ENCODE data around the gene SDR42E1. TPM values are rescaled to one million over a fixed set of nuclear protein-coding genes. Genes with fewer than 3 reads are reported as not detected.
A peak's percentile ranks its signal among the peaks of the same experiment; 100 is the strongest.

The SDR42E1 gene
- total and polyA plus RNA-seq, 3 experiments from 2014 or later, result 1.9 to 12.4 (median 11.9) TPM

DNA sequence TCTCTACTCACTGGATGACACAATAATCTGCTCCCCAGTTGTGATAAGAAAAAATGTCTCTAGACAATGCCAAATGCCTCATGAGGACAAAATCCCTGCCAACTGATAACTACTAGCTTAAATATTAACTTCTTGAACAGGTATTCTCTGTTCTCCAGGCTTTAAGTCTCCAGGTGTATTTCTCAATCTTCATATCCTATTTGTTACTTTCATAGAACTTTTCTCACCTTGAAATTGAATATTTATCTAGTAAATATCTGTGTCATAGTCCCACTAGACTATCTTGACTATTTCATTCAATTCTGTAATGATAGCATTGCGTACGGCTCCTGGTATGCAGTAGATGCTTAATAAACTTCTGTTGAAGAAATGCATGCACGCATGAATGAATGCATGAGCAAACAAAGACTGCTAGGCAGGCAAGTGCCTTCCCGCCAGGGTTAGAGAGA is 39.7 kb upstream of the SDR42E1 start:
- Histone ChIP-seq H3K27me3 (ENCODE audit: insufficient read depth, low read length, poor library complexity, severe bottlenecking) (no peaks in the 10 kb centered on the region), H3K9me3 (ENCODE audit: low read length) (no peaks in the 10 kb centered on the region), H3K36me3 (ENCODE audit: insufficient read depth, low read length) (no peaks in the 10 kb centered on the region), H3K4me3 (ENCODE audit: low read length) (no peak overlapping the region), H3K27ac (ENCODE audit: low read depth, low read length) (no peak overlapping the region), H3K4me1 (ENCODE audit: insufficient read depth, low read length) (no peaks in the 10 kb centered on the region)
- Mint-ChIP-seq H3K9me3 (no peaks in the 10 kb centered on the region), H3K4me3 (no peak overlapping the region), H3K4me1 (no peaks in the 10 kb centered on the region), H3K36me3 (no peaks in the 10 kb centered on the region), H3K27me3 (peaks cover 11 to 25% of the 10 kb centered on the region in 2 donors), H3K27ac (no peak overlapping the region)
- DNase-seq, result no peak
- ChIA-PET POLR2A (no interaction called here), CTCF (no interaction called here)

DNA sequence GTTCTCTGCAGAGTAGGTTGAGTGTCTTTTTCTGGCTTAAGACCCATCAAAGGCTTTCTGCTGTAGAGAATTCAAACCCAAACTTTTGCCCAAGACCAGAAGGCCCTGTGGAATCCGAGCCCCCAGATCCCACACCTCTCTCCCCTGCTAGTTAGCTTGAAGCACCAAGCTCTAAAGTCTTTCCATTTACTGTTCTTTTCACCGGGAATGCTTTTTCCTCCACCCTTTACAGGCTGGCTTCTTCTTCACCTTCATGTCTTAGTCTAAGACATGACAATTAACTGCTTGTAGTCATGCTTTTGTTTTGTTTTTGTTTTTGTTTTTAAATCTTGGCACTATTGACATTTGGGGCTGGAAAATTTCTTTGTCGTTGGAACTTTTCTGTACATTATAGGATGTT is 39.2 kb upstream of the SDR42E1 start:
- ChIA-PET POLR2A (no interaction called here), CTCF (no interaction called here)
- no peaks in the 10 kb centered on the region for H3K9me3 ChIP-seq (ENCODE audit: low read length)
- no peaks in the 10 kb centered on the region for H3K4me1 ChIP-seq (ENCODE audit: insufficient read depth, low read length)
- H3K4me3 ChIP-seq (ENCODE audit: low read length), result no peak overlapping the region
- Mint-ChIP-seq H3K9me3 (no peaks in the 10 kb centered on the region), H3K27me3 (peaks cover 11 to 28% of the 10 kb centered on the region in 2 donors), H3K27ac (no peak overlapping the region), H3K36me3 (no peaks in the 10 kb centered on the region), H3K4me3 (no peak overlapping the region), H3K4me1 (no peaks in the 10 kb centered on the region)
- H3K27ac ChIP-seq (ENCODE audit: low read depth, low read length), result no peak overlapping the region
- no peaks in the 10 kb centered on the region for H3K36me3 ChIP-seq (ENCODE audit: insufficient read depth, low read length)
- DNase-seq, result no peak
- no peaks in the 10 kb centered on the region for H3K27me3 ChIP-seq (ENCODE audit: insufficient read depth, low read length, poor library complexity, severe bottlenecking)

DNA sequence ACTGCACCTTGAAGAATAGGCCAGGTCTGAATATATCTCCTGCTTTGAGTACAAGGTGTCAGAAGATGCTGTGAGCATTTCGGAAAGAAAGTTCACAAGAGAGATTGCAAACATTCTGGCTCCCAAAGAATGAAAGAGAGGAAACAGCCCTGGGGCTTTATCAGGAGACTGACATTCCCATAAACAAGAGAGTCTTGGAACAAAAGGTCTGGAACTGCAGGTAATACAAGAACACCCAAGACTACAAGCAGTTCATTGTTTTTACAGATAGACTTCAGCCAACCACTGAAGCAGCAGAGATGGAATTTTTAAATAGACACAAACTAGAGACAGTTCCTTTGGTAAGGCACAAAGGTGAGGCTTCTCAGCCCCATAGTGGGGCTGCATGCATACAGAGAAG is 38.2 kb upstream of the SDR42E1 start:
- Histone ChIP-seq H3K27me3 (ENCODE audit: insufficient read depth, low read length, poor library complexity, severe bottlenecking) (no peaks in the 10 kb centered on the region), H3K4me1 (ENCODE audit: insufficient read depth, low read length) (no peaks in the 10 kb centered on the region), H3K4me3 (ENCODE audit: low read length) (no peak overlapping the region), H3K36me3 (ENCODE audit: insufficient read depth, low read length) (no peaks in the 10 kb centered on the region), H3K9me3 (ENCODE audit: low read length) (no peaks in the 10 kb centered on the region), H3K27ac (ENCODE audit: low read depth, low read length) (no peak overlapping the region)
- ChIA-PET POLR2A (no interaction called here), CTCF (no interaction called here)
- DNase-seq, result no peak
- H3K36me3 Mint-ChIP-seq, result no peaks in the 10 kb centered on the region
- no peak overlapping the region for H3K4me3 Mint-ChIP-seq
- H3K9me3 Mint-ChIP-seq, result no peaks in the 10 kb centered on the region
- H3K4me1 Mint-ChIP-seq, result no peaks in the 10 kb centered on the region
- no peak overlapping the region for H3K27ac Mint-ChIP-seq
- H3K27me3 Mint-ChIP-seq, result peaks cover 9 to 28% of the 10 kb centered on the region in 2 donors

DNA sequence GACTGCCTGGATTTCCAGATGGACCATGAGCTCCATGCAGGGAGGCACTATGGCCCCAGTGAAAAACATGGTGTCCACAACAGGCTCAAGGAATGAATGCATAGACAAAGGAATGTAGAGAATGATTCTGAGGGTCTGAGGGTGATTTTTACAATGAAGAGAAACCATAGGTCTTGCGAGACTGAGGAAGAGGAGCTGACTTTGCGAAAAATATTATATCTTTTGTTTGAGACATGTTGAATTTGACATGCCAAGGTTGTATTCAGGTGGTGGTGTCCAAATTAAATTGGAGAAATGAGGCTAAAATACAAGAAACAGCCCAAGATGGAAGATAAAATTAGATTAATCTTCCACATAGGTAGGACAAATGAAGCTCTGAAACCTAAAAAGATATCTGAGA is 36.5 kb upstream of the SDR42E1 start:
- no peak overlapping the region for H3K27ac ChIP-seq (ENCODE audit: low read depth, low read length)
- CTCF ChIA-PET, result no interaction called here

DNA sequence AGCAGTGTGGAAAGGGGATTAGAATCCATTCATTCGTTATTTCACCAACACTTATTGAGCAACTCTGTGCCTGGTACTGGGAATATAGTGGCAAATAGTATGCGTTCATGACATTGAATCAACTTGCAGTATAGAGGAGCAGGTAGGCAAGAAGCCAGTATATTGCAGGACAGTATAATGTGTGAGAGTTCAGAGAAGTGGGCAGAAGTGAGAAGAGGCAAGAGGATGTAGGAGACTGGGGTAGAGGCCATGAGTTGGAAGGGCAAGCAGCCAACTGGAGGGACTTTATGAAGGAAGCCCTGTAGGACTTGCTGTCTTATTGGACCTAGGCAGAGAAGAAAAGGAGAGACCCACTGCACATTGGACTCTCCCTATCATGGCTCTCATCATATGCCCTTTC is 36.1 kb upstream of the SDR42E1 start:
- no peak for DNase-seq
- Mint-ChIP-seq H3K9me3 (no peaks in the 10 kb centered on the region), H3K27me3 (peaks cover 5 to 23% of the 10 kb centered on the region in 2 donors), H3K4me3 (no peak overlapping the region), H3K27ac (no peak overlapping the region), H3K36me3 (no peaks in the 10 kb centered on the region), H3K4me1 (no peaks in the 10 kb centered on the region)
- no peaks in the 10 kb centered on the region for H3K4me1 ChIP-seq (ENCODE audit: insufficient read depth, low read length)
- POLR2A ChIA-PET, result no interaction called here
- H3K36me3 ChIP-seq (ENCODE audit: insufficient read depth, low read length), result no peaks in the 10 kb centered on the region
- no peak overlapping the region for H3K4me3 ChIP-seq (ENCODE audit: low read length)
- no peak overlapping the region for H3K27ac ChIP-seq (ENCODE audit: low read depth, low read length)
- H3K27me3 ChIP-seq (ENCODE audit: insufficient read depth, low read length, poor library complexity, severe bottlenecking), result no peaks in the 10 kb centered on the region
- no peaks in the 10 kb centered on the region for H3K9me3 ChIP-seq (ENCODE audit: low read length)
- CTCF ChIA-PET, result no interaction called here

More for the DNA sequence above, 36.5 kb upstream of the SDR42E1 start:
- no peaks in the 10 kb centered on the region for H3K36me3 Mint-ChIP-seq
- H3K9me3 Mint-ChIP-seq, result no peaks in the 10 kb centered on the region
- Histone ChIP-seq H3K9me3 (ENCODE audit: low read length) (no peaks in the 10 kb centered on the region), H3K4me1 (ENCODE audit: insufficient read depth, low read length) (no peaks in the 10 kb centered on the region), H3K27me3 (ENCODE audit: insufficient read depth, low read length, poor library complexity, severe bottlenecking) (no peaks in the 10 kb centered on the region), H3K36me3 (ENCODE audit: insufficient read depth, low read length) (no peaks in the 10 kb centered on the region), H3K4me3 (ENCODE audit: low read length) (no peak overlapping the region)
- POLR2A ChIA-PET, result no interaction called here
- no peak overlapping the region for H3K4me3 Mint-ChIP-seq
- no peak for DNase-seq
- peak overlapping the region in 1 of 8 donors; percentile 19 for H3K27ac Mint-ChIP-seq
- H3K27me3 Mint-ChIP-seq, result peaks cover 8 to 23% of the 10 kb centered on the region in 2 donors
- H3K4me1 Mint-ChIP-seq, result no peaks in the 10 kb centered on the region

DNA sequence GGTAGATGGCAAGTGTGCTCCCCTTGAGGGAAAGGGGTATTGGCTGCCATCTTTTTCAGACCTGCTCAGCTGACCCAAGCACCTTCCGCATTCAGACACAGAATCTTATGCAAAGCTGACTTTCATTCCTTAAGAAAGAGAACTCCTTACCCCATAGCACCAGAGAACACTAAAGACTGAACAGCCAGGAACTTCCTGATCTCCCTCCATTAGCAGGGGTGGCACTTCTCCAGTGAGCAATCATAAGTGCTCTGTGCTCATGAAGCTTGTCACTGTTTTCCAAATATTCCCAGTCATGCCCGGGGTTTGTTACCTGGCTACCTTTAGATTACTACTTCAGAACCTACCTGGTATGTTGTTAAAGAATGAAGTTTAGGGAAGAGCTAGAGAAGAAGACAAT is 35.7 kb upstream of the SDR42E1 start:
- H3K27me3 Mint-ChIP-seq, result peaks cover 5 to 23% of the 10 kb centered on the region in 2 donors
- Histone ChIP-seq H3K36me3 (ENCODE audit: insufficient read depth, low read length) (no peaks in the 10 kb centered on the region), H3K4me3 (ENCODE audit: low read length) (no peak overlapping the region), H3K27ac (ENCODE audit: low read depth, low read length) (no peak overlapping the region), H3K27me3 (ENCODE audit: insufficient read depth, low read length, poor library complexity, severe bottlenecking) (no peaks in the 10 kb centered on the region), H3K9me3 (ENCODE audit: low read length) (no peaks in the 10 kb centered on the region), H3K4me1 (ENCODE audit: insufficient read depth, low read length) (no peaks in the 10 kb centered on the region)
- POLR2A ChIA-PET, result no interaction called here
- H3K4me3 Mint-ChIP-seq, result no peak overlapping the region
- CTCF ChIA-PET, result no interaction called here
- H3K27ac Mint-ChIP-seq, result peak overlapping the region in 1 of 8 donors; percentile 23
- H3K4me1 Mint-ChIP-seq, result no peaks in the 10 kb centered on the region
- H3K9me3 Mint-ChIP-seq, result no peaks in the 10 kb centered on the region
- no peaks in the 10 kb centered on the region for H3K36me3 Mint-ChIP-seq
- no peak for DNase-seq

DNA sequence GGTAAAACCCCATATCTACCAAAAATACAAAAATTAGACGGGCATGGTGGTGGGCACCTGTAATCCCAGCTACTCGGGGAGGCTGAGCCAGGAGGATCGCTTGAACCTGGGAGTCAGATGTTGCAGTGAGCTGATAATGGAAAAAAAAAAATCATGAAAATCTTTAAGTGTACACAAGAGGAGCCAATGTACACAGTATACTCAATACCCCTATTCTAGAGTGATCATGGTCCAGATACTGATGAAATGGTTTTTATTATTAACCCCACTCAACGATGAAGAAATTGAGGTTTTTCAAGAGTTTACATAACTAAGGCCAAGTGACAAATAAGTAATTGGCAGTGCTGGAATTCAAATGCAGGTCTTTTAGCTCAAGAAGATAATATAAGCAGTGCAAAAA is 35.3 kb upstream of the SDR42E1 start:
- no peak overlapping the region for H3K4me3 ChIP-seq (ENCODE audit: low read length)
- ChIA-PET CTCF (no interaction called here), POLR2A (no interaction called here)
- Mint-ChIP-seq H3K36me3 (no peaks in the 10 kb centered on the region), H3K4me1 (no peaks in the 10 kb centered on the region), H3K4me3 (no peak overlapping the region), H3K9me3 (no peaks in the 10 kb centered on the region), H3K27ac (no peak overlapping the region), H3K27me3 (peaks cover 5 to 23% of the 10 kb centered on the region in 2 donors)
- H3K9me3 ChIP-seq (ENCODE audit: low read length), result no peaks in the 10 kb centered on the region
- no peak overlapping the region for H3K27ac ChIP-seq (ENCODE audit: low read depth, low read length)
- H3K27me3 ChIP-seq (ENCODE audit: insufficient read depth, low read length, poor library complexity, severe bottlenecking), result no peaks in the 10 kb centered on the region
- no peak for DNase-seq
- H3K4me1 ChIP-seq (ENCODE audit: insufficient read depth, low read length), result no peaks in the 10 kb centered on the region
- H3K36me3 ChIP-seq (ENCODE audit: insufficient read depth, low read length), result no peaks in the 10 kb centered on the region

DNA sequence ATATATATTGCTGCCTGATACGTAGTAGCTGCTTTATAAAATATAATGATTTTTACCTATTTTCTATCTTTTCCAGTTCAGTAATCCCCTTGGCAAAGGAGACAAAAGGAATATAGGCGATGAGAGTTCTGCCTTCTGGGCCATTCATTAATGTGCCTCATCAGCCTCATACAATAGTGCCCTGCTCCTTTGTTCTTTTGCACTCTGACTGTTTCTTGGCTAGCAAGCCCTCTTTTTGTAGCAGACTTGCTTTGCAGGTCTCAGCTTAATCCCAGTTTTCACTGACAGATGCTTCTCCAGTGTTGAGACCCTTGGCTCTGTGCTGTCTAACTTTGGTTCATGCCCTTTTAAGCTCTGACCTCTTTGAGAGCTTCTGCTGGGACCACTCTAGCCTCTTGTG is 34.2 kb upstream of the SDR42E1 start:
- Mint-ChIP-seq H3K27me3 (peaks cover 5 to 23% of the 10 kb centered on the region in 2 donors), H3K4me1 (no peaks in the 10 kb centered on the region), H3K27ac (no peak overlapping the region), H3K4me3 (no peak overlapping the region), H3K36me3 (no peaks in the 10 kb centered on the region), H3K9me3 (no peaks in the 10 kb centered on the region)
- Histone ChIP-seq H3K9me3 (ENCODE audit: low read length) (no peaks in the 10 kb centered on the region), H3K36me3 (ENCODE audit: insufficient read depth, low read length) (no peaks in the 10 kb centered on the region), H3K4me1 (ENCODE audit: insufficient read depth, low read length) (no peaks in the 10 kb centered on the region), H3K27me3 (ENCODE audit: insufficient read depth, low read length, poor library complexity, severe bottlenecking) (no peaks in the 10 kb centered on the region), H3K4me3 (ENCODE audit: low read length) (no peak overlapping the region), H3K27ac (ENCODE audit: low read depth, low read length) (no peak overlapping the region)
- CTCF ChIA-PET, result interaction anchor here (1.3 kb wide), 1 partner anchor 15 kb away, joined by 4 read pairs; no protein-coding TSS in a partner anchor
- POLR2A ChIA-PET, result no interaction called here
- DNase-seq, result no peak

DNA sequence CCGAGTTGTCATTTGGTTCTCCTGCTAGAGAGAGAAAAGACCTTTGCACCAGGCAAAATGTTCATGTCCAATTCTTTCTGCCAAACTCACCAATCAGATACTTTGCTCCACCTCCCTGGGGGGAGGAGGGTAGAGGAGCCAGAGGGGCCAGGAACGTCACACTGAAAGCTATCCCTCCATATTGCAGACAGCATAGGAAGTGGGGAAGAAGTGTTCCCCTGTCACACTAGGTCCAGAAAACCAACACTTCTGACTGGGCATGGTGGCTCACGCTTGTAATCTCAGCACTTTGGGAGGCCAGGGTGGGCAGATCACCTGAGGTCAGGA is 33.3 kb upstream of the SDR42E1 start:
- Mint-ChIP-seq H3K4me3 (no peak overlapping the region), H3K4me1 (no peaks in the 10 kb centered on the region), H3K27me3 (peaks cover 3 to 23% of the 10 kb centered on the region in 2 donors), H3K27ac (no peak overlapping the region), H3K9me3 (no peaks in the 10 kb centered on the region), H3K36me3 (no peaks in the 10 kb centered on the region)
- ChIA-PET POLR2A (no interaction called here), CTCF (no interaction called here)
- Histone ChIP-seq H3K4me3 (ENCODE audit: low read length) (no peak overlapping the region), H3K9me3 (ENCODE audit: low read length) (no peaks in the 10 kb centered on the region), H3K27me3 (ENCODE audit: insufficient read depth, low read length, poor library complexity, severe bottlenecking) (no peaks in the 10 kb centered on the region), H3K27ac (ENCODE audit: low read depth, low read length) (no peak overlapping the region), H3K4me1 (ENCODE audit: insufficient read depth, low read length) (no peaks in the 10 kb centered on the region), H3K36me3 (ENCODE audit: insufficient read depth, low read length) (no peaks in the 10 kb centered on the region)
- no peak for DNase-seq
